ENCODE data around the gene SUCLG2.

- no peak for TF ChIP-seq CTCF (conservative IDR thresholded peaks at IDR 0.05)
- no peak for TF ChIP-seq EZH2 (IDR thresholded peaks at IDR 0.05; ENCODE audit: low read depth)
Measured at GRCh38 chr3:67421912-67422311, 232.5 kb downstream of the SUCLG2 start.
